ENCODE measurements around the gene FTCD. TPM values are rescaled to one million over a fixed set of nuclear protein-coding genes. Genes with fewer than 3 reads are reported as not detected.
A peak's percentile ranks its signal among the peaks of the same experiment; 100 is the strongest.

Gene FTCD
- total and polyA plus RNA-seq, 9 of the 15 experiments (the other 6 are each of a cell fraction or from before 2014, with no cell fraction given), result 0.11 to 1.6 (median 0.67) TPM; not detected in 5

- TF ChIP-seq TEAD4 (IDR thresholded peaks at IDR 0.05; ENCODE audit: low read length) (peak; percentile 17; the same call in 1 of the 2 replicates), TEAD4 (CRISPR knock-in tag; IDR thresholded peaks at IDR 0.05; ENCODE audit: borderline replicate concordance) (no peak), CHD1 (IDR thresholded peaks at IDR 0.05; ENCODE audit: low read length) (peak; percentile 96), U2AF2 (optimal IDR thresholded peaks at IDR 0.05; ENCODE audit: low read depth, low read length) (no peak), TAF7 (tag; IDR thresholded peaks at IDR 0.05) (no peak), MBD1 (CRISPR knock-in tag; IDR thresholded peaks at IDR 0.05) (no peak), RNF2 (IDR thresholded peaks at IDR 0.05) (0 out of 2 replicates have a peak, but pooled peaks have one; percentile 52), FOXO4 (CRISPR knock-in tag; IDR thresholded peaks at IDR 0.05) (no peak), SMARCA4 (IDR thresholded peaks at IDR 0.05) (no peak; the same call in none of the 2 replicates), TGIF2 (CRISPR knock-in tag; IDR thresholded peaks at IDR 0.05) (no peak; the same call in 1 of the 2 replicates), BCOR (IDR thresholded peaks at IDR 0.05) (0 out of 2 replicates have a peak, but pooled peaks have one; percentile 21), BHLHE40 (IDR thresholded peaks at IDR 0.05; ENCODE audit: low read length) (no peak), ATF3 (IDR thresholded peaks at IDR 0.05) (no peak), ATF3 (CRISPR knock-in tag; conservative IDR thresholded peaks at IDR 0.05) (no peak), ZFP36 (IDR thresholded peaks at IDR 0.05; ENCODE audit: low read depth, low read length, partially characterized antibody) (no peak), ZNF699 (CRISPR knock-in tag; IDR thresholded peaks at IDR 0.05; ENCODE audit: insufficient replicate concordance) (no peak), GTF2E2 (tag; IDR thresholded peaks at IDR 0.05) (no peak), CHCHD3 (CRISPR knock-in tag; IDR thresholded peaks at IDR 0.05) (no peak), ZNF143 (CRISPR knock-in tag; IDR thresholded peaks at IDR 0.05) (no peak), ZNF121 (CRISPR knock-in tag; conservative IDR thresholded peaks at IDR 0.05) (no peak), SMARCC2 (IDR thresholded peaks at IDR 0.05; ENCODE audit: low read depth) (no peak), ZNF146 (CRISPR knock-in tag; IDR thresholded peaks at IDR 0.05; ENCODE audit: unreplicated experiment) (no peak), ZSCAN32 (CRISPR knock-in tag; IDR thresholded peaks at IDR 0.05) (no peak), CBFA2T2 (conservative IDR thresholded peaks at IDR 0.05) (no peak), ZNF197 (CRISPR knock-in tag; IDR thresholded peaks at IDR 0.05; ENCODE audit: low read depth) (no peak), ZNF23 (CRISPR knock-in tag; IDR thresholded peaks at IDR 0.05) (no peak), NFE2 (IDR thresholded peaks at IDR 0.05; ENCODE audit: low read depth) (no peak), GTF2B (IDR thresholded peaks at IDR 0.05; ENCODE audit: extremely low read depth, insufficient read length) (no peak)
Observed at GRCh38 chr21:46183910-46184624, 28.7 kb upstream of the FTCD start, which contains the start of gene SPATC1L (continued).
